Neuronal stem cell (in vitro differentiated cells): ENCODE results near the gene PSMF1.

Experiments used
- DNase-seq: peaks from one replicate; pipeline ENCODE4 v3.0.0-alpha.2; 2013; ENCODE audit warnings: low spot score
- H2AFZ ChIP-seq: one replicate; pipeline ENCODE4 v1.6.1; 2013; ENCODE audit warnings: mild to moderate bottlenecking, low read length, inconsistent platforms
- H2AK5ac ChIP-seq: 2 replicates; pipeline ENCODE4 v1.6.1; 2013; ENCODE audit warnings: low read depth, mild to moderate bottlenecking, inconsistent platforms, low read length, moderate library complexity, mixed read lengths
- H2BK120ac ChIP-seq: 2 replicates; pipeline ENCODE4 v1.6.1; 2013; ENCODE audit warnings: low read depth, mild to moderate bottlenecking, inconsistent platforms, low read length, moderate library complexity, mixed read lengths
- H2BK12ac ChIP-seq: one replicate; pipeline ENCODE4 v1.6.1; 2013; ENCODE audit warnings: low read length, inconsistent platforms
- H2BK15ac ChIP-seq: 2 replicates; pipeline ENCODE4 v1.6.1; 2013; ENCODE audit warnings: mild to moderate bottlenecking, low read length, inconsistent platforms, mixed read lengths
- H2BK5ac ChIP-seq: one replicate; pipeline ENCODE4 v1.6.1; 2013; ENCODE audit warnings: inconsistent platforms, mild to moderate bottlenecking, low read length, moderate library complexity
- H3K14ac ChIP-seq: one replicate; pipeline ENCODE4 v1.6.1; 2013; ENCODE audit warnings: low read length, inconsistent platforms
- H3K18ac ChIP-seq: 2 replicates; pipeline ENCODE4 v1.6.1; 2013; ENCODE audit warnings: low read length, inconsistent platforms
- H3K23ac ChIP-seq: 2 replicates; pipeline ENCODE4 v1.6.1; 2013; ENCODE audit warnings: low read depth, mild to moderate bottlenecking, mixed read lengths, low read length, inconsistent platforms; ENCODE audit not compliant: poor library complexity
- H3K27ac ChIP-seq: replicated peaks from 3 replicates; pipeline ENCODE4 v1.5.1; 2013; ENCODE audit warnings: low read length, inconsistent platforms
- H3K27me3 ChIP-seq, 3 experiments: 2 replicates each; pipeline ENCODE4 v1.6.1; 2013; ENCODE audit warnings: low read length in 3 of 3, mild to moderate bottlenecking in 2 of 3, inconsistent platforms in 1 of 3, low read depth in 1 of 3, mixed read lengths in 1 of 3, moderate library complexity in 1 of 3; ENCODE audit not compliant: control insufficient read depth in 3 of 3, insufficient read depth in 3 of 3
- H3K36me3 ChIP-seq, 2 donors: replicated peaks in 1 of 2; 2 replicates each; pipeline ENCODE4 v1.6.1; 2013; ENCODE audit warnings: low read length in 2 of 2; ENCODE audit not compliant: control insufficient read depth in 2 of 2, insufficient read depth in 2 of 2
- H3K4ac ChIP-seq: 2 replicates; pipeline ENCODE4 v1.6.1; 2013; ENCODE audit warnings: inconsistent platforms, mild to moderate bottlenecking, low read length, moderate library complexity
- H3K4me1 ChIP-seq, 2 donors: 1 replicate in 1 of 2; 2 replicates in 1 of 2; pipeline ENCODE4 v1.6.1; 2013; ENCODE audit warnings: low read length in 2 of 2, low read depth in 1 of 2; ENCODE audit not compliant: control insufficient read depth in 2 of 2, insufficient read depth in 1 of 2
- H3K4me2 ChIP-seq: one replicate; pipeline ENCODE4 v1.6.1; 2013; ENCODE audit warnings: mild to moderate bottlenecking, low read length, inconsistent platforms; ENCODE audit not compliant: insufficient read depth, poor library complexity, severe bottlenecking
- H3K4me3 ChIP-seq, 2 donors: 2 replicates each; pipeline ENCODE4 v1.5.1; 2013; ENCODE audit warnings: low read length in 2 of 2, mild to moderate bottlenecking in 2 of 2, inconsistent platforms in 1 of 2, moderate library complexity in 1 of 2
- H3K79me1 ChIP-seq: one replicate; pipeline ENCODE4 v1.6.1; 2013; ENCODE audit warnings: low read depth, mild to moderate bottlenecking, inconsistent platforms, low read length, moderate library complexity
- H3K9ac ChIP-seq: one replicate; pipeline ENCODE4 v1.6.1; 2013; ENCODE audit warnings: mild to moderate bottlenecking, low read depth, low read length, inconsistent platforms; ENCODE audit not compliant: poor library complexity
- H3K9me3 ChIP-seq, 2 donors: replicated peaks in 1 of 2; 2 replicates each; pipeline versions ENCODE3 to v1.6.1; 2013; ENCODE audit warnings: low read length in 2 of 2, mild to moderate bottlenecking in 2 of 2, inconsistent platforms in 1 of 2, low read depth in 1 of 2, mixed read lengths in 1 of 2, moderate library complexity in 1 of 2; ENCODE audit not compliant: control insufficient read depth in 2 of 2, insufficient read depth in 1 of 2
- H4K8ac ChIP-seq: one replicate; pipeline ENCODE4 v1.6.1; 2013; ENCODE audit warnings: low read depth, mild to moderate bottlenecking, inconsistent platforms, low read length, moderate library complexity
- H4K91ac ChIP-seq: one replicate; pipeline ENCODE4 v1.6.1; 2013; ENCODE audit warnings: low read length, low read depth, mild to moderate bottlenecking, inconsistent platforms; ENCODE audit not compliant: poor library complexity
- WGBS, 2 donors: extraction: QIAGEN DNeasy Blood & Tissue Kit; methylation state at CpG; one replicate each; pipeline ENCODE4 v1.1.7; 2013; ENCODE audit warnings: missing lambda C conversion rate in 2 of 2, mixed read lengths in 1 of 2; ENCODE audit not compliant: insufficient read length in 2 of 2, insufficient replicate concordance in 1 of 2; ENCODE audit errors: extremely low coverage in 2 of 2; 5-methylcytosine and 5-hydroxymethylcytosine counted together

PSMF1 gene

GRCh38 chr20:1131354-1131753 lies 13.0 kb downstream of the PSMF1 start:
- no peak overlapping the region for H2BK120ac ChIP-seq
- H4K8ac ChIP-seq: no peak overlapping the region
- no peaks in the 10 kb centered on the region for H3K27me3 ChIP-seq
- H2BK5ac ChIP-seq: no peak overlapping the region
- H2AFZ ChIP-seq: no peak overlapping the region
- H3K4me1 ChIP-seq: peaks cover 0 to 4% of the 10 kb centered on the region in 2 donors
- no peaks in the 10 kb centered on the region for H3K79me1 ChIP-seq
- no peak overlapping the region for H3K4ac ChIP-seq
- no peak overlapping the region for H2BK12ac ChIP-seq
- H3K4me2 ChIP-seq: no peak overlapping the region
- H3K27ac ChIP-seq: no peak overlapping the region
- no peak overlapping the region for H3K14ac ChIP-seq
- H3K18ac ChIP-seq: no peak overlapping the region
- no peak overlapping the region for H3K9ac ChIP-seq
- no peak overlapping the region for H2BK15ac ChIP-seq
- H3K36me3 ChIP-seq: peaks cover 29 to 94% of the 10 kb centered on the region in 2 donors
- no CpG with 5 or more reads among the region's 3 CpGs for WGBS, 2 donors
- H2AK5ac ChIP-seq: no peak overlapping the region
- H4K91ac ChIP-seq: no peak overlapping the region
- no peak overlapping the region for H3K23ac ChIP-seq
- no peak for DNase-seq
- no peak overlapping the region for H3K4me3 ChIP-seq
- peaks cover 0 to 11% of the 10 kb centered on the region in 2 donors for H3K9me3 ChIP-seq

GRCh38 chr20:1134355-1134754 lies 16.0 kb downstream of the PSMF1 start:
- no CpG with 5 or more reads among the region's 2 CpGs for WGBS, 2 donors
- Histone ChIP-seq H2AFZ (no peak overlapping the region), H3K9me3 (peaks cover 0 to 11% of the 10 kb centered on the region in 2 donors), H3K18ac (no peak overlapping the region), H3K23ac (no peak overlapping the region), H3K4ac (no peak overlapping the region), H2BK5ac (peak overlapping the region; percentile 42), H2BK120ac (no peak overlapping the region), H3K4me2 (no peak overlapping the region), H3K27ac (no peak overlapping the region), H3K4me1 (peaks cover 0 to 4% of the 10 kb centered on the region in 2 donors), H4K8ac (no peak overlapping the region), H3K9ac (peak overlapping the region; percentile 30), H2BK12ac (no peak overlapping the region), H3K14ac (no peak overlapping the region), H4K91ac (no peak overlapping the region), H3K79me1 (no peaks in the 10 kb centered on the region), H2BK15ac (no peak overlapping the region), H3K4me3 (no peak overlapping the region), H3K36me3 (peaks cover 19 to 97% of the 10 kb centered on the region in 2 donors), H2AK5ac (no peak overlapping the region), H3K27me3 (no peaks in the 10 kb centered on the region)
- DNase-seq: no peak

- H3K14ac ChIP-seq: no peak overlapping the region
- peaks cover 0 to 11% of the 10 kb centered on the region in 2 donors for H3K9me3 ChIP-seq
- H2BK120ac ChIP-seq: no peak overlapping the region
- H3K79me1 ChIP-seq: no peaks in the 10 kb centered on the region
- H2BK12ac ChIP-seq: no peak overlapping the region
- H3K27ac ChIP-seq: no peak overlapping the region
- no peak overlapping the region for H2AK5ac ChIP-seq
- H4K8ac ChIP-seq: no peak overlapping the region
- peaks cover 0 to 4% of the 10 kb centered on the region in 2 donors for H3K4me1 ChIP-seq
- no peak overlapping the region for H3K23ac ChIP-seq
- no peak overlapping the region for H3K4me2 ChIP-seq
- peak overlapping the region; percentile 42 for H2BK5ac ChIP-seq
- peaks cover 15 to 95% of the 10 kb centered on the region in 2 donors for H3K36me3 ChIP-seq
- no CpG with 5 or more reads among the region's 12 CpGs for WGBS, 2 donors
- no peak overlapping the region for H3K4me3 ChIP-seq
- no peak for DNase-seq
- no peaks in the 10 kb centered on the region for H3K27me3 ChIP-seq
- H4K91ac ChIP-seq: no peak overlapping the region
- no peak overlapping the region for H2AFZ ChIP-seq
- H3K4ac ChIP-seq: no peak overlapping the region
- no peak overlapping the region for H3K9ac ChIP-seq
- no peak overlapping the region for H3K18ac ChIP-seq
- no peak overlapping the region for H2BK15ac ChIP-seq
Observed at GRCh38 chr20:1134836-1135235, 16.4 kb downstream of the PSMF1 start.

GRCh38 chr20:1137236-1137635 lies 18.8 kb downstream of the PSMF1 start:
- Histone ChIP-seq H2BK5ac (no peak overlapping the region), H3K36me3 (peaks cover 15 to 92% of the 10 kb centered on the region in 2 donors), H2AFZ (no peak overlapping the region), H2BK120ac (no peak overlapping the region), H3K4me3 (no peak overlapping the region), H3K9ac (no peak overlapping the region), H3K27ac (no peak overlapping the region), H3K4ac (no peak overlapping the region), H4K8ac (no peak overlapping the region), H3K4me2 (no peak overlapping the region), H3K18ac (no peak overlapping the region), H2BK15ac (no peak overlapping the region), H3K9me3 (peaks cover 0 to 10% of the 10 kb centered on the region in 2 donors), H3K23ac (no peak overlapping the region), H2BK12ac (no peak overlapping the region), H3K27me3 (no peaks in the 10 kb centered on the region), H3K79me1 (no peaks in the 10 kb centered on the region), H3K4me1 (no peaks in the 10 kb centered on the region), H4K91ac (no peak overlapping the region), H2AK5ac (no peak overlapping the region), H3K14ac (no peak overlapping the region)
- no CpG with 5 or more reads among the region's 4 CpGs for WGBS, 2 donors
- DNase-seq: no peak
